Measurements from ENCODE around the gene MGST2.

DNA sequence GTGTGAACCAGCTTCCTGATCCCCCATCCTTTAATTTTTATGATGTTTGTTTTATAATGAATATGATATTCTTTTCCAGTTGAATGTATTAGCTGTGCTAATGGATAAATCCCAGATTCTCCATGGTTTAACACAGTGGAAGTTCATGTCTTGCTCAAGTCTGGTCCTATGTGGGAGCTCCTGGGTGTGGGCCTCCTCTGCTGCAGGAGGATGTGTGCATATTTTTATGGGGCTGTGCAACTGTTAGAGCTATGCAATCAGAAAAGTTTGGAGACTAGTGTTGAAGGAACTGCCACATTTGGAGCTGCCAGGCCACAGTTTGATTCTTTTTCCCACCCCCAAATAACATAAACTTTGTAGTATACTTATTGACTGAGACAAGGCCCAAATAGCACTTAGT is 24.8 kb downstream of the MGST2 start:
- TF ChIP-seq POLR2A (IDR thresholded peaks at IDR 0.05): no peak
- TF ChIP-seq, protein P1, sequence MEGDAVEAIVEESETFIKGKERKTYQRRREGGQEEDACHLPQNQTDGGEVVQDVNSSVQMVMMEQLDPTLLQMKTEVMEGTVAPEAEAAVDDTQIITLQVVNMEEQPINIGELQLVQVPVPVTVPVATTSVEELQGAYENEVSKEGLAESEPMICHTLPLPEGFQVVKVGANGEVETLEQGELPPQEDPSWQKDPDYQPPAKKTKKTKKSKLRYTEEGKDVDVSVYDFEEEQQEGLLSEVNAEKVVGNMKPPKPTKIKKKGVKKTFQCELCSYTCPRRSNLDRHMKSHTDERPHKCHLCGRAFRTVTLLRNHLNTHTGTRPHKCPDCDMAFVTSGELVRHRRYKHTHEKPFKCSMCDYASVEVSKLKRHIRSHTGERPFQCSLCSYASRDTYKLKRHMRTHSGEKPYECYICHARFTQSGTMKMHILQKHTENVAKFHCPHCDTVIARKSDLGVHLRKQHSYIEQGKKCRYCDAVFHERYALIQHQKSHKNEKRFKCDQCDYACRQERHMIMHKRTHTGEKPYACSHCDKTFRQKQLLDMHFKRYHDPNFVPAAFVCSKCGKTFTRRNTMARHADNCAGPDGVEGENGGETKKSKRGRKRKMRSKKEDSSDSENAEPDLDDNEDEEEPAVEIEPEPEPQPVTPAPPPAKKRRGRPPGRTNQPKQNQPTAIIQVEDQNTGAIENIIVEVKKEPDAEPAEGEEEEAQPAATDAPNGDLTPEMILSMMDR (IDR thresholded peaks at IDR 0.05): no peak
